GM19238 (cell line): ENCODE measurements around the gene SPATA16.
"Not testable (repeated sequence)": the region's sequence is repeated elsewhere in the genome, so short reads cannot be mapped to it uniquely, and the experiment has no call there.

ENCODE experiments used
- DNase-seq: peaks from one replicate; pipeline ENCODE4 v3.0.0; 2011; ENCODE audit warnings: low spot score; ENCODE audit not compliant: insufficient read length

SPATA16 gene

GRCh38 chr3:173065543-173065981 lies 75.5 kb downstream of the SPATA16 start:
- no peak for DNase-seq

- DNase-seq: no peak
Observed at GRCh38 chr3:173064631-173065030, 76.4 kb downstream of the SPATA16 start.

- no peak for DNase-seq
Observed at GRCh38 chr3:173058229-173058628, 82.8 kb downstream of the SPATA16 start.

GRCh38 chr3:173055228-173055933 lies 85.7 kb downstream of the SPATA16 start:
- DNase-seq: no peak

GRCh38 chr3:173049360-173049759 lies 91.7 kb downstream of the SPATA16 start:
- no peak for DNase-seq

- no peak for DNase-seq
Observed at GRCh38 chr3:173045770-173046382, 95.2 kb downstream of the SPATA16 start.

- no peak for DNase-seq
Observed at GRCh38 chr3:173044998-173045397, 96.0 kb downstream of the SPATA16 start.

GRCh38 chr3:173043757-173044156 lies 97.3 kb downstream of the SPATA16 start:
- no peak for DNase-seq

GRCh38 chr3:173038484-173038871 lies 102.6 kb downstream of the SPATA16 start:
- no peak for DNase-seq

- DNase-seq: no peak
Observed at GRCh38 chr3:173037840-173038483, 103.1 kb downstream of the SPATA16 start.

- no peak for DNase-seq
Observed at GRCh38 chr3:173030273-173030672, 110.8 kb downstream of the SPATA16 start.

GRCh38 chr3:173028351-173028750 lies 112.7 kb downstream of the SPATA16 start:
- no peak for DNase-seq

GRCh38 chr3:173027429-173027828 lies 113.6 kb downstream of the SPATA16 start:
- no peak for DNase-seq

- no peak for DNase-seq
Observed at GRCh38 chr3:173025941-173026340, 115.1 kb downstream of the SPATA16 start.

- DNase-seq: no peak
Observed at GRCh38 chr3:173021547-173022185, 119.4 kb downstream of the SPATA16 start.

GRCh38 chr3:173020128-173020527 lies 120.9 kb downstream of the SPATA16 start:
- not testable (repeated sequence) for DNase-seq

GRCh38 chr3:173019378-173019777 lies 121.7 kb downstream of the SPATA16 start:
- no peak for DNase-seq

GRCh38 chr3:173018758-173019157 lies 122.3 kb downstream of the SPATA16 start:
- DNase-seq: no peak

- no peak for DNase-seq
Observed at GRCh38 chr3:173013219-173013832, 127.7 kb downstream of the SPATA16 start.

GRCh38 chr3:173009410-173009809 lies 131.6 kb downstream of the SPATA16 start:
- no peak for DNase-seq

- no peak for DNase-seq
Observed at GRCh38 chr3:173008978-173009377, 132.1 kb downstream of the SPATA16 start.
